Fibroblast of skin of right quadriceps (primary cell): Measurements from ENCODE around the gene OSR1.
"Not testable (repeated sequence)": the region's sequence is repeated elsewhere in the genome, so short reads cannot be mapped to it uniquely, and the experiment has no call there.

ENCODE experiments used
- DNase-seq: peaks from one replicate; pipeline ENCODE4 v3.0.0-alpha.2; 2013

OSR1 gene

GRCh38 chr2:19358242-19359020 is at the start of gene OSR1:
Gene OSR1 (minus strand): TSS chr2:19358623. CDS start chr2:19353805, 4,818 bp downstream.
- peak; percentile 81 for DNase-seq

GRCh38 chr2:19403785-19404184 is 45.4 kb upstream of the OSR1 start:
- no peak for DNase-seq

GRCh38 chr2:19392191-19392590 is 33.8 kb upstream of the OSR1 start:
- DNase-seq: no peak

GRCh38 chr2:19389469-19389868 is 31.0 kb upstream of the OSR1 start:
- not testable (repeated sequence) for DNase-seq

GRCh38 chr2:19380532-19380931 is 22.1 kb upstream of the OSR1 start:
- DNase-seq: no peak

GRCh38 chr2:19378939-19379338 is 20.5 kb upstream of the OSR1 start:
- DNase-seq: no peak

- DNase-seq: no peak
These were observed 19.3 kb upstream of the OSR1 start for GRCh38 chr2:19377717-19378116.

GRCh38 chr2:19373352-19373751 is 14.9 kb upstream of the OSR1 start:
- no peak for DNase-seq

GRCh38 chr2:19371996-19372582 is 13.7 kb upstream of the OSR1 start:
- no peak for DNase-seq

GRCh38 chr2:19369341-19369955 is 11.0 kb upstream of the OSR1 start:
- peak; percentile 61 for DNase-seq

- no peak for DNase-seq
These were observed 10.3 kb upstream of the OSR1 start for GRCh38 chr2:19368760-19369159.

GRCh38 chr2:19367326-19367725 is 8.9 kb upstream of the OSR1 start:
- no peak for DNase-seq

GRCh38 chr2:19365126-19365525 is 6.7 kb upstream of the OSR1 start:
- no peak for DNase-seq

- no peak for DNase-seq
These were observed 5.6 kb upstream of the OSR1 start for GRCh38 chr2:19364014-19364413.

GRCh38 chr2:19363474-19363778 is 5.0 kb upstream of the OSR1 start:
- no peak for DNase-seq

GRCh38 chr2:19362755-19363473 is 4.5 kb upstream of the OSR1 start:
- peak; percentile 86 for DNase-seq

- DNase-seq: no peak
These were observed 3.8 kb upstream of the OSR1 start for GRCh38 chr2:19362094-19362754.

- DNase-seq: no peak
These were observed 3.0 kb upstream of the OSR1 start for GRCh38 chr2:19361325-19361990.

GRCh38 chr2:19360966-19361321 is 2.5 kb upstream of the OSR1 start:
- no peak for DNase-seq

- DNase-seq: no peak
These were observed 2.0 kb upstream of the OSR1 start for GRCh38 chr2:19360266-19360965.

GRCh38 chr2:19359456-19359855 is 1.0 kb upstream of the OSR1 start:
- no peak for DNase-seq

GRCh38 chr2:19359021-19359357 is 566 bp upstream of the OSR1 start:
- no peak for DNase-seq
